SK-N-SH treated with all-trans-retinoic acid at 6 μM for 48 hours (cell line): ENCODE results near the gene MAGOHB.

Experiments used
- PATZ1 ChIP-seq: fragments of 250-450 bp; sonication (Bioruptor Pico); IDR thresholded peaks from 2 replicates; pipeline ENCODE4 v1.8.0; 2020; ENCODE audit warnings: mild to moderate bottlenecking, moderate library complexity, borderline replicate concordance
- ZFP3 ChIP-seq: fragments of 250-450 bp; sonication (Bioruptor Pico); IDR thresholded peaks from 2 replicates; pipeline ENCODE4 v1.5.0; 2020; ENCODE audit warnings: mild to moderate bottlenecking, moderate library complexity

- no peak for TF ChIP-seq PATZ1 (CRISPR knock-in tag)
- no peak for TF ChIP-seq ZFP3
Measured at GRCh38 chr12:10590966-10591365, 22.4 kb downstream of the MAGOHB start.
